Measurements from ENCODE around the gene ACKR3. TPM values are rescaled to one million over a fixed set of nuclear protein-coding genes. Genes with fewer than 3 reads are reported as not detected.

The ACKR3 gene
- total and polyA plus RNA-seq, 2 of the 4 experiments (the other 2 are of a cell fraction) = not detected

DNA sequence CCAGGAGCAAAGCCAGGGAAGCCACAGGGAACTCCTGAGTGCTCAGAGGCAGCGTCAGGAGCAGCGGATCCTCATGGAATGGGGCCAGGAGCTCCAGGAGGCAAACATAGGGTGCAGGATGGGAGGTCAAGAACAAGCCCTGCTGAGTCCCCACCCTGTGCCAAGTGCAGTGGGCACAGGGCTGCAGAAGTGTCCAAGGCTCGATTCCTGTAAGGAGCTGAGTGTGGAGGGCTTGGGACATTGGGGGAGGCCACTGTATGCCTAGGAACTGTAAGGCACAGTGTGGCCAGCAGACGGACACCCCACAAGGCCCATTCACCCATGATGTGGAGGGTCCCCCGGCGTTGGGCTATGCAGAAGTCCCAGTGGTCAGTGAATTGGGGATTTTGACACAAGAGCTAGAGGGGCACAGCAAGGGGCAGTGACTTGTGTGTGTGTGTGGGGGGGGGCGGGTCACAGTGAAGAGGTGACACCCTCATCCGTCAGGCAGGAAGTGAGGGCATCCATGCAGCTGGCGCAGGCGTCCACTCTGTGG is 55.6 kb downstream of the ACKR3 start:
- no peak for TF ChIP-seq NFE2L2 (IDR thresholded peaks at IDR 0.05; ENCODE audit: low read depth, low read length)
- TF ChIP-seq, protein P1, sequence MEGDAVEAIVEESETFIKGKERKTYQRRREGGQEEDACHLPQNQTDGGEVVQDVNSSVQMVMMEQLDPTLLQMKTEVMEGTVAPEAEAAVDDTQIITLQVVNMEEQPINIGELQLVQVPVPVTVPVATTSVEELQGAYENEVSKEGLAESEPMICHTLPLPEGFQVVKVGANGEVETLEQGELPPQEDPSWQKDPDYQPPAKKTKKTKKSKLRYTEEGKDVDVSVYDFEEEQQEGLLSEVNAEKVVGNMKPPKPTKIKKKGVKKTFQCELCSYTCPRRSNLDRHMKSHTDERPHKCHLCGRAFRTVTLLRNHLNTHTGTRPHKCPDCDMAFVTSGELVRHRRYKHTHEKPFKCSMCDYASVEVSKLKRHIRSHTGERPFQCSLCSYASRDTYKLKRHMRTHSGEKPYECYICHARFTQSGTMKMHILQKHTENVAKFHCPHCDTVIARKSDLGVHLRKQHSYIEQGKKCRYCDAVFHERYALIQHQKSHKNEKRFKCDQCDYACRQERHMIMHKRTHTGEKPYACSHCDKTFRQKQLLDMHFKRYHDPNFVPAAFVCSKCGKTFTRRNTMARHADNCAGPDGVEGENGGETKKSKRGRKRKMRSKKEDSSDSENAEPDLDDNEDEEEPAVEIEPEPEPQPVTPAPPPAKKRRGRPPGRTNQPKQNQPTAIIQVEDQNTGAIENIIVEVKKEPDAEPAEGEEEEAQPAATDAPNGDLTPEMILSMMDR (conservative IDR thresholded peaks at IDR 0.05; ENCODE audit: low read depth, low read length) = no peak
- no peak for TF ChIP-seq MAZ (IDR thresholded peaks at IDR 0.05; ENCODE audit: borderline replicate concordance, low read depth, low read length)
- no peak for TF ChIP-seq CEBPB (IDR thresholded peaks at IDR 0.05; ENCODE audit: low read depth, low read length)
- TF ChIP-seq RAD21 (IDR thresholded peaks at IDR 0.05; ENCODE audit: low read length) = no peak
- TF ChIP-seq, protein P2, sequence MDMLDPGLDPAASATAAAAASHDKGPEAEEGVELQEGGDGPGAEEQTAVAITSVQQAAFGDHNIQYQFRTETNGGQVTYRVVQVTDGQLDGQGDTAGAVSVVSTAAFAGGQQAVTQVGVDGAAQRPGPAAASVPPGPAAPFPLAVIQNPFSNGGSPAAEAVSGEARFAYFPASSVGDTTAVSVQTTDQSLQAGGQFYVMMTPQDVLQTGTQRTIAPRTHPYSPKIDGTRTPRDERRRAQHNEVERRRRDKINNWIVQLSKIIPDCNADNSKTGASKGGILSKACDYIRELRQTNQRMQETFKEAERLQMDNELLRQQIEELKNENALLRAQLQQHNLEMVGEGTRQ (IDR thresholded peaks at IDR 0.05; ENCODE audit: low read depth, low read length) = no peak
- no peak for TF ChIP-seq SMC3 (IDR thresholded peaks at IDR 0.05; ENCODE audit: low read depth, low read length)
- TF ChIP-seq MXI1 (IDR thresholded peaks at IDR 0.05; ENCODE audit: borderline replicate concordance, low read depth, low read length) = no peak
- TF ChIP-seq, protein P3, sequence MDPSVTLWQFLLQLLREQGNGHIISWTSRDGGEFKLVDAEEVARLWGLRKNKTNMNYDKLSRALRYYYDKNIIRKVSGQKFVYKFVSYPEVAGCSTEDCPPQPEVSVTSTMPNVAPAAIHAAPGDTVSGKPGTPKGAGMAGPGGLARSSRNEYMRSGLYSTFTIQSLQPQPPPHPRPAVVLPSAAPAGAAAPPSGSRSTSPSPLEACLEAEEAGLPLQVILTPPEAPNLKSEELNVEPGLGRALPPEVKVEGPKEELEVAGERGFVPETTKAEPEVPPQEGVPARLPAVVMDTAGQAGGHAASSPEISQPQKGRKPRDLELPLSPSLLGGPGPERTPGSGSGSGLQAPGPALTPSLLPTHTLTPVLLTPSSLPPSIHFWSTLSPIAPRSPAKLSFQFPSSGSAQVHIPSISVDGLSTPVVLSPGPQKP (IDR thresholded peaks at IDR 0.05; ENCODE audit: borderline replicate concordance, low read depth, low read length) = no peak
- no peak for TF ChIP-seq FOS (IDR thresholded peaks at IDR 0.05; ENCODE audit: low read depth, low read length)
- TF ChIP-seq RCOR1 (IDR thresholded peaks at IDR 0.05; ENCODE audit: insufficient replicate concordance, low read length) = no peak
- TF ChIP-seq RFX5 (IDR thresholded peaks at IDR 0.05; ENCODE audit: low read depth, low read length) = no peak
- no peak for TF ChIP-seq MAFK (IDR thresholded peaks at IDR 0.05; ENCODE audit: low read depth, low read length)
- TF ChIP-seq POLR2A (IDR thresholded peaks at IDR 0.05; ENCODE audit: low read depth, low read length) = no peak
- no peak for TF ChIP-seq BHLHE40 (IDR thresholded peaks at IDR 0.05; ENCODE audit: low read depth, low read length)
- no peak for TF ChIP-seq CHD1 (IDR thresholded peaks at IDR 0.05; ENCODE audit: low read depth, low read length)
- ChIA-PET CTCF (no interaction called here), POLR2A (ENCODE audit: unreplicated experiment) (no interaction called here)
- WGBS, 2 experiments (ENCODE audit: extremely low coverage in 2 of 2, insufficient read length in 1 of 2) = 31% methylated on average over 3 of the region's 10 CpGs; no CpG with 5 or more reads in 1 of the 2 experiments
- Histone ChIP-seq H3K23ac (ENCODE audit: low read depth, low read length) (no peak overlapping the region), H3K56ac (ENCODE audit: extremely low read depth, insufficient read depth, low read length) (no peak overlapping the region), H2AFZ (replicated peaks; ENCODE audit: low read length, poor library complexity) (no peak overlapping the region), H3K9ac (ENCODE audit: low read depth, low read length) (no peak overlapping the region), H2BK15ac (ENCODE audit: low read depth, low read length) (no peak overlapping the region), H2BK120ac (ENCODE audit: low read depth, low read length) (no peak overlapping the region), H3K4me3 (ENCODE audit: insufficient read depth, low read depth, low read length) (no peak overlapping the region), H3K4me1 (ENCODE audit: control insufficient read depth, insufficient read depth, low read length) (no peaks in the 10 kb centered on the region), H3K9me3 (ENCODE audit: control insufficient read depth, insufficient read depth, low read length) (no peaks in the 10 kb centered on the region; the same call in 1 of the 2 replicates), H3K27ac (ENCODE audit: insufficient read depth, low read length) (no peak overlapping the region), H3K36me3 (ENCODE audit: control insufficient read depth, insufficient read depth, low read length) (no peaks in the 10 kb centered on the region), H3K18ac (ENCODE audit: low read depth, low read length) (no peak overlapping the region), H3K4ac (ENCODE audit: low read depth, low read length) (no peak overlapping the region), H2BK20ac (ENCODE audit: low read depth, low read length) (no peak overlapping the region), H2AK9ac (replicated peaks; ENCODE audit: low read depth, low read length, poor library complexity) (no peak overlapping the region), H4K20me1 (ENCODE audit: insufficient read depth, low read length) (no peaks in the 10 kb centered on the region), H3K14ac (replicated peaks; ENCODE audit: low read depth, low read length) (no peak overlapping the region), H3K27me3 (ENCODE audit: control insufficient read depth, insufficient read depth, low read length) (peaks cover 17% of the 10 kb centered on the region), H2AK5ac (ENCODE audit: low read depth, low read length) (no peak overlapping the region), H2BK5ac (ENCODE audit: low read depth, low read length, poor library complexity, severe bottlenecking) (no peak overlapping the region), H3K4me2 (ENCODE audit: low read depth, low read length) (no peak overlapping the region), H4K8ac (ENCODE audit: low read depth in 2 of 2, low read length in 2 of 2) (no peak overlapping the region), H4K5ac (ENCODE audit: low read depth, low read length) (no peak overlapping the region), H3K79me1 (ENCODE audit: low read depth in 1 of 2, low read length in 2 of 2) (no peaks in the 10 kb centered on the region), H3K9me1 (ENCODE audit: insufficient read depth, low read length) (no peaks in the 10 kb centered on the region), H4K91ac (ENCODE audit: insufficient read depth, low read depth, low read length) (no peak overlapping the region)
- BruUV-seq (replicated peaks) = no TSS peak
- intact Hi-C loops (cut with micrococcal nuclease) = no loop called here
- dilution Hi-C loops (cut with HindIII; ENCODE audit: low sequenced_read_pairs, unreplicated experiment) = no loop called here
- no peak for DNase-seq
- ATAC-seq (ENCODE audit: low read depth) = no peak
- in situ Hi-C loops (cut with MboI; ENCODE audit: low sequenced_read_pairs) = no loop called here
